Caco-2 (cell line): ENCODE measurements around the gene EPB41. TPM values are rescaled to one million over a fixed set of nuclear protein-coding genes. Genes with fewer than 3 reads are reported as not detected.

Experiments
- BruUV-seq: library from RNA; stranded (reverse); fragments of 400-500 nt; replicated peaks from 2 replicates; lab custom pipeline; 2021; lab: Mats Ljungman, UMichigan
- CTCF ChIA-PET: fragments of 300-600 bp; sonication (Branson Sonifier 250); formaldehyde crosslinking; loops from one replicate; lab custom pipeline; 2022; ENCODE audit warnings: antibody characterized with exemption; lab: Charles Lee
- POLR2A ChIA-PET: fragments of 300-600 bp; sonication (Branson Sonifier 250); formaldehyde crosslinking; loops from one replicate; lab custom pipeline; 2022; ENCODE audit warnings: antibody characterized with exemption; lab: Charles Lee
- DNase-seq, 2 experiments: peaks; one replicate each; pipeline versions ENCODE4 v3.0.0 to v3.0.0-alpha.2; 2020 to 2022
- H3K27me3 ChIP-seq: replicated peaks from 2 replicates; pipeline ENCODE4 v1.6.0; 2011; ENCODE audit warnings: low read length; ENCODE audit not compliant: control insufficient read depth, insufficient read depth
- H3K36me3 ChIP-seq: 2 replicates; pipeline ENCODE4 v1.5.1; 2011; ENCODE audit warnings: low read length; ENCODE audit not compliant: control insufficient read depth, insufficient read depth
- H3K4me1 ChIP-seq: fragments of 250-450 bp; sonication (Bioruptor Pico); 2 replicates; pipeline ENCODE4 v1.5.1; 2020; ENCODE audit warnings: mild to moderate bottlenecking
- H3K4me3 ChIP-seq: 2 replicates; pipeline ENCODE4 v1.5.1; 2011; ENCODE audit warnings: low read depth, mild to moderate bottlenecking, control low read depth, low read length
- H3K9me3 ChIP-seq: fragments of 250-450 bp; sonication (Bioruptor Pico); 2 replicates; pipeline ENCODE4 v1.5.1; 2020; ENCODE audit warnings: mild to moderate bottlenecking, moderate library complexity
- H3K27ac Mint-ChIP-seq: one replicate; pipeline ENCODE4 v1.8.0; 2022; ENCODE audit warnings: mixed read lengths; ENCODE audit not compliant: unreplicated experiment
- H3K27me3 Mint-ChIP-seq: one replicate; pipeline ENCODE4 v1.8.0; 2022; ENCODE audit warnings: mixed read lengths; ENCODE audit not compliant: insufficient read depth, unreplicated experiment
- H3K36me3 Mint-ChIP-seq: one replicate; pipeline ENCODE4 v1.8.0; 2022; ENCODE audit warnings: mild to moderate bottlenecking, mixed read lengths; ENCODE audit not compliant: insufficient read depth, unreplicated experiment
- H3K4me1 Mint-ChIP-seq: one replicate; pipeline ENCODE4 v1.8.0; 2022; ENCODE audit warnings: low read depth, mixed read lengths; ENCODE audit not compliant: unreplicated experiment
- H3K4me3 Mint-ChIP-seq: one replicate; pipeline ENCODE4 v1.8.0; 2022; ENCODE audit warnings: mild to moderate bottlenecking, moderate library complexity, mixed read lengths; ENCODE audit not compliant: unreplicated experiment
- H3K9me3 Mint-ChIP-seq: one replicate; pipeline ENCODE4 v1.8.0; 2022; ENCODE audit warnings: mixed read lengths; ENCODE audit not compliant: unreplicated experiment
- CTCF ChIP-seq, 2 experiments: fragments of 200-600 bp in 1 of 2; IDR thresholded peaks; 1 replicate in 1 of 2; 2 replicates in 1 of 2; pipeline versions ENCODE4 v1.5.1 to v1.8.0; 2011 to 2022; ENCODE audit warnings: antibody characterized with exemption in 1 of 2, control low read depth in 1 of 2, inconsistent platforms in 1 of 2, low read depth in 1 of 2, low read length in 1 of 2, mild to moderate bottlenecking in 1 of 2, moderate library complexity in 1 of 2; ENCODE audit not compliant: insufficient read depth in 1 of 2, severe bottlenecking in 1 of 2, unreplicated experiment in 1 of 2
- intact Hi-C: fragments of 100-400 bp; cut with micrococcal nuclease; formaldehyde crosslinking; loops from one replicate; pipeline ENCODE4 v1.10.0; 2022; ENCODE audit not compliant: unreplicated experiment
- total RNA-seq: library from RNA; stranded (reverse); gene quantifications from 2 replicates; pipeline ENCODE4 v1.2.3, GENCODE V29; 2022

The EPB41 gene
- total RNA-seq, 1 experiment from 2014 or later, result 29.5 TPM

GRCh38 chr1:29032841-29033240 is 118.5 kb downstream of the EPB41 start:
- no peaks in the 10 kb centered on the region for H3K27me3 ChIP-seq
- Mint-ChIP-seq H3K27me3 (no peaks in the 10 kb centered on the region), H3K4me1 (no peaks in the 10 kb centered on the region), H3K9me3 (no peaks in the 10 kb centered on the region), H3K4me3 (no peak overlapping the region), H3K36me3 (peaks cover 6% of the 10 kb centered on the region), H3K27ac (no peak overlapping the region)
- ChIA-PET POLR2A (interaction anchor here (1.1 kb wide), 1 partner anchor 119 kb away, joined by 3 read pairs; the partner anchor contains the start of gene EPB41), CTCF (interaction anchor here (0.5 to 3.8 kb wide), 6 partner anchors 119 to 296 kb away, joined by 3 to 44 read pairs (median 5); partner anchors contain the start of genes EPB41 and YTHDF2)
- no peak for DNase-seq
- intact Hi-C loops, result loop anchor here (5.0 to 10.0 kb wide), 2 partner anchors 169 to 248 kb away; no protein-coding TSS in a partner anchor
- H3K4me1 ChIP-seq, result no peaks in the 10 kb centered on the region
- H3K9me3 ChIP-seq, result no peaks in the 10 kb centered on the region
- BruUV-seq, result no TSS peak
- TF ChIP-seq CTCF (IDR thresholded peaks at IDR 0.05; ENCODE audit: insufficient read depth in 1 of 2, low read depth in 1 of 2, low read length in 1 of 2, severe bottlenecking in 1 of 2, unreplicated experiment in 1 of 2), result no peak
- no peak overlapping the region for H3K4me3 ChIP-seq
- H3K36me3 ChIP-seq, result no peaks in the 10 kb centered on the region

GRCh38 chr1:29033829-29034466 is 119.6 kb downstream of the EPB41 start:
- ChIA-PET CTCF (interaction anchor here (0.6 to 3.8 kb wide), 9 partner anchors 120 to 297 kb away, joined by 3 to 44 read pairs (median 4); partner anchors contain the start of genes EPB41 and YTHDF2), POLR2A (interaction anchor here (0.5 kb wide), 1 partner anchor 154 kb away, joined by 8 read pairs; no protein-coding TSS in a partner anchor)
- Histone ChIP-seq H3K9me3 (no peaks in the 10 kb centered on the region), H3K27me3 (no peaks in the 10 kb centered on the region), H3K4me3 (no peak overlapping the region), H3K36me3 (no peaks in the 10 kb centered on the region), H3K4me1 (no peaks in the 10 kb centered on the region)
- DNase-seq, result peak in 1 of 2 experiments; percentile 12
- Mint-ChIP-seq H3K36me3 (peaks cover 6% of the 10 kb centered on the region), H3K27ac (no peak overlapping the region), H3K27me3 (no peaks in the 10 kb centered on the region), H3K4me1 (no peaks in the 10 kb centered on the region), H3K9me3 (no peaks in the 10 kb centered on the region), H3K4me3 (no peak overlapping the region)
- intact Hi-C loops, result loop anchor here (1.0 to 10.0 kb wide), 3 partner anchors 152 to 249 kb away; no protein-coding TSS in a partner anchor
- peak; percentile 26 to 58 for TF ChIP-seq CTCF (IDR thresholded peaks at IDR 0.05; ENCODE audit: insufficient read depth in 1 of 2, low read depth in 1 of 2, low read length in 1 of 2, severe bottlenecking in 1 of 2, unreplicated experiment in 1 of 2)
- no TSS peak for BruUV-seq

DNA sequence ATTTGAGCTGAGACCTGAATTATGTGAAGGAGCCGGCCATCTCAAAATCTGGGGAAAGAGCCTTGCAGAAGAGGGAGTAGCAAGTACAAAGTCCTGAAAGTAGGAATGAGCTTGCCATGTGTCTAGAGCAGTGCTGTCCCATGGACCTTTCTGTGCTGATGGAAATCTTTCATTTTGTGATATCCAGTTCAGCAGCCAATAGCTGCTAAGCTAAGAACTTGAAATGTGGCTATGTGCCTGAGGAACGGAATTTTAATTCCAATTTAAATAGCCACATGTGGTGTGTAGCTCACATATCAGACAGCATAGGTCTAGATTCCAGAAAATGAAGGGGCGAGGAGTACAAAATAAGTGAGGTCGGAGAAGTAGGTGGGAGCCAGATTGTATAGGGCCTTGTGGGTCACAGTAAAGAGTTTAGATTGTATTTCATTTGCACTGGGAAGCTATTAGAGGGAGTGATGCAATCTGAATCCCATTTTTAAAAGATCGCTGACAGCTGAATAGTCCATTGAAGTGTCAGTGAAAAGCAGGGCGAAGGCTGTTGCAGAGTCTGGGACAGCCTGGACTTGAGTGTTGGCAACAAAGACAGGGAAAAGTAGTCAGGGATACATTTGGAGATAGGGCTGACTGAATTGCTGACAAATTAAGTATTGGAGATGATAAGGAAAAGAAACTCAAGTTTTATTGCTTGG is 129.1 kb downstream of the EPB41 start:
- ChIA-PET POLR2A (no interaction called here), CTCF (no interaction called here)
- Mint-ChIP-seq H3K9me3 (no peaks in the 10 kb centered on the region), H3K4me1 (no peaks in the 10 kb centered on the region), H3K4me3 (no peak overlapping the region), H3K36me3 (peaks cover 4% of the 10 kb centered on the region), H3K27ac (no peak overlapping the region), H3K27me3 (no peaks in the 10 kb centered on the region)
- H3K4me1 ChIP-seq, result no peaks in the 10 kb centered on the region
- intact Hi-C loops, result no loop called here
- no peaks in the 10 kb centered on the region for H3K36me3 ChIP-seq
- DNase-seq, result no peak
- no peak overlapping the region for H3K4me3 ChIP-seq
- no TSS peak for BruUV-seq
- no peak for TF ChIP-seq CTCF (IDR thresholded peaks at IDR 0.05; ENCODE audit: insufficient read depth in 1 of 2, low read depth in 1 of 2, low read length in 1 of 2, severe bottlenecking in 1 of 2, unreplicated experiment in 1 of 2)
- H3K9me3 ChIP-seq, result no peaks in the 10 kb centered on the region
- H3K27me3 ChIP-seq, result no peaks in the 10 kb centered on the region
